Measurements from ENCODE around the gene SLCO4A1. TPM values are rescaled to one million over a fixed set of nuclear protein-coding genes. Genes with fewer than 3 reads are reported as not detected.

SLCO4A1 gene
- total and polyA plus RNA-seq, 9 of the 15 experiments (the other 6 are each of a cell fraction or from before 2014, with no cell fraction given), result 1.6 to 21.9 (median 12.8) TPM

GRCh38 chr20:62642666-62643520 is 590 bp downstream of the SLCO4A1 start:
- H3K4me2 ChIP-seq (ENCODE audit: insufficient read depth, low read length), result peak overlapping the region; percentile 70
- H3K36me3 ChIP-seq (ENCODE audit: control insufficient read depth, insufficient read depth, low read length), result peaks cover 28% of the 10 kb centered on the region; the same call in 1 of the 3 replicates
- peaks cover 7% of the 10 kb centered on the region for H3K9me1 ChIP-seq (ENCODE audit: control insufficient read depth, insufficient read depth, low read length)
- H3K9ac ChIP-seq (ENCODE audit: insufficient read depth in 1 of 2, low read depth in 2 of 2, low read length in 2 of 2), result peak overlapping the region; percentile 51 to 94
- H3K27ac ChIP-seq (ENCODE audit: extremely low read depth, low read depth, low read length), result peak overlapping the region; percentile 56; the same call in 1 of the 3 replicates
- no peaks in the 10 kb centered on the region; a peak in 2 of 5 replicates for H3K27me3 ChIP-seq (ENCODE audit: control insufficient read depth in 2 of 2, insufficient read depth in 2 of 2, low read length in 2 of 2)
- H4K20me1 ChIP-seq (replicated peaks; ENCODE audit: control insufficient read depth, insufficient read depth, low read length), result peaks cover 24% of the 10 kb centered on the region
- 0 out of 2 replicates have a peak overlapping the region, but pooled peaks have one; percentile 96 for H2AFZ ChIP-seq (ENCODE audit: low read depth, low read length)
- ATAC-seq (peak; percentile 61), FAIRE-seq (peak; percentile 23), DNase-seq (ENCODE audit: extremely low read depth in 1 of 4, low spot score in 3 of 4) (peak; percentile 65 to 74 (median 68))
- CTCF ChIA-PET (ENCODE audit: low intra/inter-chr PET ratio), result no interaction called here
- peak overlapping the region; percentile 68 for H3K4me3 ChIP-seq
- no TSS peak for BruUV-seq (replicated peaks)
- in situ Hi-C loops (cut with MboI) (no loop called here), intact Hi-C loops (cut with micrococcal nuclease) (loop anchor here (1.0 kb wide), 1 partner anchor 20 kb away; no protein-coding TSS in a partner anchor)
- 6% methylated on average over 40 of the region's 84 CpGs for WGBS (ENCODE audit: insufficient coverage, low coverage, missing lambda C conversion rate)
- no peaks in the 10 kb centered on the region; the same call in 1 of the 2 replicates for H3K9me3 ChIP-seq (replicated peaks; ENCODE audit: control insufficient read depth, insufficient read depth, low read depth, low read length)
- POLR2A ChIA-PET, result interaction anchor here (0.6 to 2.0 kb wide), 6 partner anchors 9 to 251 kb away, joined by 3 to 8 read pairs (median 4); no protein-coding TSS in a partner anchor
- H3K79me2 ChIP-seq (ENCODE audit: control insufficient read depth, insufficient read depth, low read length), result peaks cover 49% of the 10 kb centered on the region
- H3K4me1 ChIP-seq (replicated peaks in 1 of 2; ENCODE audit: control insufficient read depth in 2 of 2, insufficient read depth in 2 of 2, low read length in 2 of 2), result peaks cover 10 to 77% of the 10 kb centered on the region in 2 experiments
- peak; percentile 63; the same call in 1 of the 2 replicates for TF ChIP-seq TFAP4 (CRISPR knock-in tag; IDR thresholded peaks at IDR 0.05; ENCODE audit: borderline replicate concordance)
- peak; percentile 19 for TF ChIP-seq U2AF1 (optimal IDR thresholded peaks at IDR 0.05; ENCODE audit: low read depth, low read length)
- peak; percentile 2 for TF ChIP-seq SAP30 (IDR thresholded peaks at IDR 0.05; ENCODE audit: borderline replicate concordance, insufficient read depth, low read depth, low read length, poor library complexity, severe bottlenecking)
- TF ChIP-seq USF2 (CRISPR knock-in tag; IDR thresholded peaks at IDR 0.05), result no peak
- TF ChIP-seq EP300 (IDR thresholded peaks at IDR 0.05; ENCODE audit: low read length), result no peak
- no peak for TF ChIP-seq MAFK (IDR thresholded peaks at IDR 0.05; ENCODE audit: low read length)
- TF ChIP-seq ZNF408 (CRISPR knock-in tag; IDR thresholded peaks at IDR 0.05; ENCODE audit: low read depth), result no peak
- TF ChIP-seq PTBP1 (IDR thresholded peaks at IDR 0.05; ENCODE audit: low read depth, low read length), result no peak
- TF ChIP-seq, protein P1, sequence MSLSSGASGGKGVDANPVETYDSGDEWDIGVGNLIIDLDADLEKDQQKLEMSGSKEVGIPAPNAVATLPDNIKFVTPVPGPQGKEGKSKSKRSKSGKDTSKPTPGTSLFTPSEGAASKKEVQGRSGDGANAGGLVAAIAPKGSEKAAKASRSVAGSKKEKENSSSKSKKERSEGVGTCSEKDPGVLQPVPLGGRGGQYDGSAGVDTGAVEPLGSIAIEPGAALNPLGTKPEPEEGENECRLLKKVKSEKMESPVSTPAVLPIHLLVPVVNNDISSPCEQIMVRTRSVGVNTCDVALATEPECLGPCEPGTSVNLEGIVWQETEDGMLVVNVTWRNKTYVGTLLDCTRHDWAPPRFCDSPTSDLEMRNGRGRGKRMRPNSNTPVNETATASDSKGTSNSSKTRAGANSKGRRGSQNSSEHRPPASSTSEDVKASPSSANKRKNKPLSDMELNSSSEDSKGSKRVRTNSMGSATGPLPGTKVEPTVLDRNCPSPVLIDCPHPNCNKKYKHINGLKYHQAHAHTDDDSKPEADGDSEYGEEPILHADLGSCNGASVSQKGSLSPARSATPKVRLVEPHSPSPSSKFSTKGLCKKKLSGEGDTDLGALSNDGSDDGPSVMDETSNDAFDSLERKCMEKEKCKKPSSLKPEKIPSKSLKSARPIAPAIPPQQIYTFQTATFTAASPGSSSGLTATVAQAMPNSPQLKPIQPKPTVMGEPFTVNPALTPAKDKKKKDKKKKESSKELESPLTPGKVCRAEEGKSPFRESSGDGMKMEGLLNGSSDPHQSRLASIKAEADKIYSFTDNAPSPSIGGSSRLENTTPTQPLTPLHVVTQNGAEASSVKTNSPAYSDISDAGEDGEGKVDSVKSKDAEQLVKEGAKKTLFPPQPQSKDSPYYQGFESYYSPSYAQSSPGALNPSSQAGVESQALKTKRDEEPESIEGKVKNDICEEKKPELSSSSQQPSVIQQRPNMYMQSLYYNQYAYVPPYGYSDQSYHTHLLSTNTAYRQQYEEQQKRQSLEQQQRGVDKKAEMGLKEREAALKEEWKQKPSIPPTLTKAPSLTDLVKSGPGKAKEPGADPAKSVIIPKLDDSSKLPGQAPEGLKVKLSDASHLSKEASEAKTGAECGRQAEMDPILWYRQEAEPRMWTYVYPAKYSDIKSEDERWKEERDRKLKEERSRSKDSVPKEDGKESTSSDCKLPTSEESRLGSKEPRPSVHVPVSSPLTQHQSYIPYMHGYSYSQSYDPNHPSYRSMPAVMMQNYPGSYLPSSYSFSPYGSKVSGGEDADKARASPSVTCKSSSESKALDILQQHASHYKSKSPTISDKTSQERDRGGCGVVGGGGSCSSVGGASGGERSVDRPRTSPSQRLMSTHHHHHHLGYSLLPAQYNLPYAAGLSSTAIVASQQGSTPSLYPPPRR (CRISPR knock-in tag; IDR thresholded peaks at IDR 0.05; ENCODE audit: borderline replicate concordance), result 0 out of 2 replicates have a peak, but pooled peaks have one; percentile 27
- TF ChIP-seq ZEB2 (IDR thresholded peaks at IDR 0.05), result no peak
- TF ChIP-seq FIP1L1 (IDR thresholded peaks at IDR 0.05; ENCODE audit: low read depth, low read length, poor library complexity, severe bottlenecking), result peak; percentile 0
- no peak for TF ChIP-seq THRAP3 (IDR thresholded peaks at IDR 0.05; ENCODE audit: borderline replicate concordance)
- no peak for TF ChIP-seq ZNF174 (CRISPR knock-in tag; IDR thresholded peaks at IDR 0.05)
- TF ChIP-seq RHOXF2B (CRISPR knock-in tag; conservative IDR thresholded peaks at IDR 0.05), result no peak

Data from K562 (cell line).